DND-41 (cell line): ENCODE measurements around the gene BICC1.

Source experiments
- EZH2 ChIP-seq: IDR thresholded peaks from 3 replicates; pipeline ENCODE4 v1.6.1; 2012; ENCODE audit warnings: borderline replicate concordance, low read depth, mild to moderate bottlenecking, moderate library complexity, low read length, inconsistent platforms; ENCODE audit not compliant: severe bottlenecking
- TF ChIP-seq, protein P1 (sequence below): IDR thresholded peaks from 2 replicates; pipeline ENCODE4 v1.5.1; 2012; ENCODE audit warnings: borderline replicate concordance, low read length, moderate library complexity, mild to moderate bottlenecking; ENCODE audit not compliant: poor library complexity, severe bottlenecking; ENCODE audit errors: extremely low read depth

DNA sequence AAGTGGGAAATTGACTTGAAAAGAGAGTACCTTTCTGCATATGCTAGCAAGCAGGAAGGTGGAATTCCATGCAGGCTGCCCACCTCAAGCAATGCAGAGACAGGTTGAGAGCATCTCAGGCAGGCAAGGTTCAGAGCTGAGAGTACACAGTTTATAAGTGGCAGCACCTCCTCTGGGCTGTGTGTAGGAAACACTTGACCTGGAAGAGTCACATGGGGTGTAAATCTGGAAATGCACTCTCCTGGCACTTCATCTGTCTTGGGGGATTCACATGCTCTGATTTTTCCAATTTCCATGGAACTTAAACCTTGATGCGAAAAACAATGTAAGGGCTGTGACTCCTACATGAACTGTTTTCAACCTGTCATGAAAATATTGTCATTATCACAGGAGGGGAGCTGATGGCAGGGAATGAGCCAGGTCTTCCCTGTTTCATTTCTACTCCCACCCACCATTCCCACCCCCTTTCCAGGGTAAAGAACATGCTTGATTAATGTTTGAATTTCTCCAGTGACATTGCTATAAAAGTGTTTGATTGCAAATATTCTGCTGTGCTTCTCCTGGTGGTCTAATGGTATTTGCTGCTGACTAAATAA, 328.3 kb downstream of the BICC1 start:
- TF ChIP-seq, protein P1, sequence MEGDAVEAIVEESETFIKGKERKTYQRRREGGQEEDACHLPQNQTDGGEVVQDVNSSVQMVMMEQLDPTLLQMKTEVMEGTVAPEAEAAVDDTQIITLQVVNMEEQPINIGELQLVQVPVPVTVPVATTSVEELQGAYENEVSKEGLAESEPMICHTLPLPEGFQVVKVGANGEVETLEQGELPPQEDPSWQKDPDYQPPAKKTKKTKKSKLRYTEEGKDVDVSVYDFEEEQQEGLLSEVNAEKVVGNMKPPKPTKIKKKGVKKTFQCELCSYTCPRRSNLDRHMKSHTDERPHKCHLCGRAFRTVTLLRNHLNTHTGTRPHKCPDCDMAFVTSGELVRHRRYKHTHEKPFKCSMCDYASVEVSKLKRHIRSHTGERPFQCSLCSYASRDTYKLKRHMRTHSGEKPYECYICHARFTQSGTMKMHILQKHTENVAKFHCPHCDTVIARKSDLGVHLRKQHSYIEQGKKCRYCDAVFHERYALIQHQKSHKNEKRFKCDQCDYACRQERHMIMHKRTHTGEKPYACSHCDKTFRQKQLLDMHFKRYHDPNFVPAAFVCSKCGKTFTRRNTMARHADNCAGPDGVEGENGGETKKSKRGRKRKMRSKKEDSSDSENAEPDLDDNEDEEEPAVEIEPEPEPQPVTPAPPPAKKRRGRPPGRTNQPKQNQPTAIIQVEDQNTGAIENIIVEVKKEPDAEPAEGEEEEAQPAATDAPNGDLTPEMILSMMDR: no peak
- no peak for TF ChIP-seq EZH2
